ENCODE data around the gene GSTO1.
A peak's percentile ranks its signal among the peaks of the same experiment; 100 is the strongest.
"Not testable (repeated sequence)": the region's sequence is repeated elsewhere in the genome, so short reads cannot be mapped to it uniquely, and the experiment has no call there.

GSTO1 gene

DNA sequence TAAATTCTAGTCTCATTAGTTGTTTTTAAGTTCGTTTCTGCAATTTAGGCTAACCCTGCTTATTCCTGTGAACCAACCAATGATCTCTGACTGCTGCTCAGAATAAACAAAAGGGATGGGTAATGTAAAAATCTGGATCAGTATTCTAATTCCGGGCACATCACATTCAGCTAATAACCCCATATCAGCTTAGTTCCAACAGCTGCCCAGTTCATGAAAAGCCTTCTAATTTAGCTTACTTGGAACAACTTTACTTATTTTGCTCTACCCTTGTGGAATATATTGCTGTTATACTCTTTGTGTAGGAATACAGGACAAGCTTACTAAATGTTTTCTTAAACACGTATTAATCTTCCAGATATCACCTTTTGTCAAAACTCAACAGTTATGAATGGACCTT, 18.9 kb upstream of the GSTO1 start:
- Histone ChIP-seq H3K79me2 (ENCODE audit: control insufficient read depth, insufficient read depth, low read length, poor library complexity) (no peaks in the 10 kb centered on the region), H2BK120ac (ENCODE audit: insufficient read depth, low read length, poor library complexity) (no peak overlapping the region), H3K4me2 (ENCODE audit: low read length) (no peak overlapping the region), H3K27me3 (ENCODE audit: insufficient read depth, low read length) (no peaks in the 10 kb centered on the region), H3K4me1 (ENCODE audit: control insufficient read depth in 1 of 2, insufficient read depth in 2 of 2, low read length in 2 of 2) (peaks cover 0 to 2% of the 10 kb centered on the region in 2 experiments), H3K9ac (ENCODE audit: low read length) (no peak overlapping the region), H4K91ac (ENCODE audit: low read depth, low read length) (no peak overlapping the region), H3K4me3 (ENCODE audit: low read depth, low read length) (no peak overlapping the region), H4K8ac (ENCODE audit: low read depth, low read length) (no peak overlapping the region), H2BK12ac (ENCODE audit: low read length) (no peak overlapping the region), H3K23ac (ENCODE audit: low read length) (no peak overlapping the region), H3K14ac (ENCODE audit: low read length) (no peak overlapping the region), H3K79me1 (ENCODE audit: low read length) (no peaks in the 10 kb centered on the region), H3K4ac (ENCODE audit: low read depth, low read length) (no peak overlapping the region), H2BK5ac (ENCODE audit: low read depth, low read length, poor library complexity) (no peak overlapping the region), H2AK5ac (ENCODE audit: low read length) (no peak overlapping the region), H3K18ac (ENCODE audit: low read length) (no peak overlapping the region), H4K12ac (ENCODE audit: low read depth, low read length) (no peak overlapping the region), H3K9me3 (ENCODE audit: insufficient read depth, low read depth, low read length) (no peaks in the 10 kb centered on the region), H2AFZ (ENCODE audit: insufficient read depth, low read length, poor library complexity) (no peak overlapping the region), H3K27ac (ENCODE audit: low read depth, low read length) (no peak overlapping the region), H3K36me3 (ENCODE audit: control insufficient read depth in 1 of 2, insufficient read depth in 2 of 2, low read length in 2 of 2) (no peaks in the 10 kb centered on the region)
- DNase-seq, result no peak
- no CpG with 5 or more reads among the region's 3 CpGs for WGBS (ENCODE audit: extremely low coverage, insufficient coverage, insufficient read length)

DNA sequence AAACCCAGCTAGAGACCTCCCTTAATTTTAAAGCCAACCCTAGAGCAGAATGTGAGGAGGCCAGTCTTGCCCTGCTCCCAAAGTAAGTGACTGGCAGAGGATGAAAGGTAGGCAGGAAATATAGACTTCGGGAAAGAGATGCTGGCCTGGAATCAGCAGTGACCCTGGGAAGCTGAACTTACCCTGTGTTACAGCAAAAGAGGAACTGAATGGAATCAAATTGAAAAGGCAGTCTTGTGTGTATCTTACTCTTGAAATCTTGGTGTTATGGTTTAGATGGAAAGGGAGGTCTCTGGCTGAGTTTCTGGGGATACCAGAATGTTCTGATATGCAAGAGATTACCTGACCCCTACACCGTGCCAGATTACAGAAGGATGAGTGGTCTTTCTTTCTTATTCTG, 14.6 kb upstream of the GSTO1 start:
- no peaks in the 10 kb centered on the region for H3K27me3 ChIP-seq (ENCODE audit: insufficient read depth, low read length)
- H3K14ac ChIP-seq (ENCODE audit: low read length), result no peak overlapping the region
- H4K8ac ChIP-seq (ENCODE audit: low read depth, low read length), result no peak overlapping the region
- peaks cover under 1% of the 10 kb centered on the region for H3K9me3 ChIP-seq (ENCODE audit: insufficient read depth, low read depth, low read length)
- no peak overlapping the region for H2BK5ac ChIP-seq (ENCODE audit: low read depth, low read length, poor library complexity)
- WGBS (ENCODE audit: extremely low coverage, insufficient coverage, insufficient read length), result no CpG with 5 or more reads among the region's 2 CpGs
- H4K12ac ChIP-seq (ENCODE audit: low read depth, low read length), result no peak overlapping the region
- no peak overlapping the region for H3K4me3 ChIP-seq (ENCODE audit: low read depth, low read length)
- no peak overlapping the region for H2AK5ac ChIP-seq (ENCODE audit: low read length)
- no peak overlapping the region for H3K18ac ChIP-seq (ENCODE audit: low read length)
- no peak overlapping the region for H4K91ac ChIP-seq (ENCODE audit: low read depth, low read length)
- no peaks in the 10 kb centered on the region for H3K79me2 ChIP-seq (ENCODE audit: control insufficient read depth, insufficient read depth, low read length, poor library complexity)
- no peak overlapping the region for H3K27ac ChIP-seq (ENCODE audit: low read depth, low read length)
- no peak overlapping the region for H2BK12ac ChIP-seq (ENCODE audit: low read length)
- no peak overlapping the region for H3K4ac ChIP-seq (ENCODE audit: low read depth, low read length)
- H2BK120ac ChIP-seq (ENCODE audit: insufficient read depth, low read length, poor library complexity), result no peak overlapping the region
- no peaks in the 10 kb centered on the region for H3K79me1 ChIP-seq (ENCODE audit: low read length)
- H3K9ac ChIP-seq (ENCODE audit: low read length), result no peak overlapping the region
- peaks cover 0 to 2% of the 10 kb centered on the region in 2 experiments for H3K4me1 ChIP-seq (ENCODE audit: control insufficient read depth in 1 of 2, insufficient read depth in 2 of 2, low read length in 2 of 2)
- H3K36me3 ChIP-seq (ENCODE audit: control insufficient read depth in 1 of 2, insufficient read depth in 2 of 2, low read length in 2 of 2), result no peaks in the 10 kb centered on the region
- H3K4me2 ChIP-seq (ENCODE audit: low read length), result no peak overlapping the region
- H2AFZ ChIP-seq (ENCODE audit: insufficient read depth, low read length, poor library complexity), result no peak overlapping the region
- no peak for DNase-seq
- no peak overlapping the region for H3K23ac ChIP-seq (ENCODE audit: low read length)

DNA sequence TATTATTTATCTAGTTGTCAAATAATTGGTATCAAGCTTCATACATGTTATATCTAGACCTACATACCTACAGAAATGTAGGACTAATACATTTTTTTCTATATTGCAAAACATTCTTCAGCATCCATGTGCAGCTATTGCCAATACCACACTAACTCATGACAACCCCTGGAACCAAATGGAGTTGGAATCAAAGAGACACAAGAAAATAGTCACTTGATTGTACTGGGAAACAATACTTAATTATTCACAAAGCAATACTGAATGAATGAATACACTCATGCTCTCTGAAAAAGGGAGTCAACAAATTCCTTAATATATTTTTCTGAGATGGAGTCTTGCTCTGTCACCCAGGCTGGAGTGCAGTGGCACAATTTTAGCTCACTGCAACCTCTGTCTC, 12.1 kb upstream of the GSTO1 start:
- Histone ChIP-seq H3K18ac (ENCODE audit: low read length) (no peak overlapping the region), H4K12ac (ENCODE audit: low read depth, low read length) (no peak overlapping the region), H2BK120ac (ENCODE audit: insufficient read depth, low read length, poor library complexity) (no peak overlapping the region), H3K4me3 (ENCODE audit: low read depth, low read length) (no peak overlapping the region), H2AK5ac (ENCODE audit: low read length) (no peak overlapping the region), H3K23ac (ENCODE audit: low read length) (no peak overlapping the region), H3K9ac (ENCODE audit: low read length) (no peak overlapping the region), H3K79me2 (ENCODE audit: control insufficient read depth, insufficient read depth, low read length, poor library complexity) (no peaks in the 10 kb centered on the region), H2BK12ac (ENCODE audit: low read length) (no peak overlapping the region), H2AFZ (ENCODE audit: insufficient read depth, low read length, poor library complexity) (no peak overlapping the region), H4K8ac (ENCODE audit: low read depth, low read length) (no peak overlapping the region), H4K91ac (ENCODE audit: low read depth, low read length) (no peak overlapping the region), H3K27ac (ENCODE audit: low read depth, low read length) (no peak overlapping the region), H3K4me2 (ENCODE audit: low read length) (no peak overlapping the region), H3K79me1 (ENCODE audit: low read length) (no peaks in the 10 kb centered on the region), H3K9me3 (ENCODE audit: insufficient read depth, low read depth, low read length) (peaks cover 8% of the 10 kb centered on the region), H2BK5ac (ENCODE audit: low read depth, low read length, poor library complexity) (no peak overlapping the region), H3K4me1 (ENCODE audit: control insufficient read depth in 1 of 2, insufficient read depth in 2 of 2, low read length in 2 of 2) (peaks cover 0 to 2% of the 10 kb centered on the region in 2 experiments), H3K27me3 (ENCODE audit: insufficient read depth, low read length) (no peaks in the 10 kb centered on the region), H3K36me3 (ENCODE audit: control insufficient read depth in 1 of 2, insufficient read depth in 2 of 2, low read length in 2 of 2) (no peaks in the 10 kb centered on the region), H3K4ac (ENCODE audit: low read depth, low read length) (no peak overlapping the region), H3K14ac (ENCODE audit: low read length) (no peak overlapping the region)
- no peak for DNase-seq

DNA sequence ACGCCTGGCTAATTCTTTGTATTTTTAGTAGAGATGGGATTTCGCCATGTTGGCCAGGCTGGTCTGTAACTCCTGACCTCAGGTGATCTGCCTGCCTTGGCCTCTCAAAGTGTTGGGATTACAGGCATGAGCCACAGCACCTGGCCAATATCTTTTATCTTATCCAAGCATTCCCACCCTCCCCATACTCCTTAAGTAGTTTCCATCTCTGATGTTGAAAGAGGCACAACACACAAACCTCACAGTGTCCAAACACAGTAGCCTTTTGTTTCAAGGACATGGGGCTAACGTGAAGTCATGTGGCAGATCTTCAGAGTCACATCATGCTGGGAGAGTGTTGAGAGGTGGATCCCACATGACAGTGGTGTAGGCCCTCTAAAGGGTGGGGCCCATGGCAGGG, 11.7 kb upstream of the GSTO1 start:
- not testable (repeated sequence) for H3K9ac ChIP-seq (ENCODE audit: low read length); H4K8ac ChIP-seq (ENCODE audit: low read depth, low read length); H4K12ac ChIP-seq (ENCODE audit: low read depth, low read length); H3K79me2 ChIP-seq (ENCODE audit: control insufficient read depth, insufficient read depth, low read length, poor library complexity); H3K4me1 ChIP-seq (ENCODE audit: control insufficient read depth in 1 of 2, insufficient read depth in 2 of 2, low read length in 2 of 2); H2BK120ac ChIP-seq (ENCODE audit: insufficient read depth, low read length, poor library complexity); H3K9me3 ChIP-seq (ENCODE audit: insufficient read depth, low read depth, low read length); H3K4me3 ChIP-seq (ENCODE audit: low read depth, low read length); H2BK12ac ChIP-seq (ENCODE audit: low read length); H3K36me3 ChIP-seq (ENCODE audit: control insufficient read depth in 1 of 2, insufficient read depth in 2 of 2, low read length in 2 of 2); H3K23ac ChIP-seq (ENCODE audit: low read length); H3K18ac ChIP-seq (ENCODE audit: low read length); H3K4me2 ChIP-seq (ENCODE audit: low read length); H2AFZ ChIP-seq (ENCODE audit: insufficient read depth, low read length, poor library complexity); H3K4ac ChIP-seq (ENCODE audit: low read depth, low read length); H3K27ac ChIP-seq (ENCODE audit: low read depth, low read length); H3K27me3 ChIP-seq (ENCODE audit: insufficient read depth, low read length); H4K91ac ChIP-seq (ENCODE audit: low read depth, low read length); H2AK5ac ChIP-seq (ENCODE audit: low read length); H3K79me1 ChIP-seq (ENCODE audit: low read length); H2BK5ac ChIP-seq (ENCODE audit: low read depth, low read length, poor library complexity); H3K14ac ChIP-seq (ENCODE audit: low read length)
- peak in 1 of 2 donors; percentile 50 for DNase-seq
- no CpG with 5 or more reads among the region's 3 CpGs for WGBS (ENCODE audit: extremely low coverage, insufficient coverage, insufficient read length)
